22Rv1 (cell line): Measurements from ENCODE around the gene PTPRG.

ENCODE experiments used
- ZFX ChIP-seq: fragments of 450-650 bp; IDR thresholded peaks from 2 replicates; pipeline ENCODE4 v1.6.1; 2017; ENCODE audit warnings: antibody characterized with exemption, borderline replicate concordance
- TF ChIP-seq, protein P1 (sequence below): fragments of 450-650 bp; IDR thresholded peaks from 2 replicates; pipeline ENCODE4 v1.5.1; 2017; ENCODE audit warnings: mild to moderate bottlenecking

DNA sequence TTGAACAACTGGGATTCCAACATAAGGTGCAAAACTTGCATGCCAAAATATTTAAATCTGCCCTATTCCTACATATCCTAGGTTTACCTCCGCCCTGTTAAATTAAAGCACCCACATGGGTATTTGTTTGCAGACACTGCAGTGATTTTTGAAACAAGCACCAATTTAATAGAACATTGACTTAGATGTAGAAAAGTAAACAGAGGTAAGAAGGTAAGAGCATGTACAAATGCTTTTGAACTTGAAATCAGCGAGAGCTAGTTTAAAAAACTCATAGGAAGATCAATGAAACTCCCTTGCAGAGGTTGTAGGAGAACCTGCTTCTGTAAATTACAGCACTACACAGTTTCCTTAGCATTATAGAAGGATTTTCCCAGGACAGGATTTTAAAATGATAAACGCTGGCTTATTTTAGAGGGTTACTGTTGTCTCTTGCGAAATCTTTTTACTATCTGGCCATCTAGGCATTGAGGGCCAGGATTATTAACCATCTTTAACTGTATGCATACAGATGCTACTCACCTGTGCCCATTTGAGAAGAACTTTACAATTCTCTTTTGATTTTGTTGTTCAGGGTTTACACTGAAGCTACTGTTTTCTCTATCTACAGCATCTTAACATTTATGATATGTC lies 527.2 kb downstream of the PTPRG start:
- TF ChIP-seq, protein P1, sequence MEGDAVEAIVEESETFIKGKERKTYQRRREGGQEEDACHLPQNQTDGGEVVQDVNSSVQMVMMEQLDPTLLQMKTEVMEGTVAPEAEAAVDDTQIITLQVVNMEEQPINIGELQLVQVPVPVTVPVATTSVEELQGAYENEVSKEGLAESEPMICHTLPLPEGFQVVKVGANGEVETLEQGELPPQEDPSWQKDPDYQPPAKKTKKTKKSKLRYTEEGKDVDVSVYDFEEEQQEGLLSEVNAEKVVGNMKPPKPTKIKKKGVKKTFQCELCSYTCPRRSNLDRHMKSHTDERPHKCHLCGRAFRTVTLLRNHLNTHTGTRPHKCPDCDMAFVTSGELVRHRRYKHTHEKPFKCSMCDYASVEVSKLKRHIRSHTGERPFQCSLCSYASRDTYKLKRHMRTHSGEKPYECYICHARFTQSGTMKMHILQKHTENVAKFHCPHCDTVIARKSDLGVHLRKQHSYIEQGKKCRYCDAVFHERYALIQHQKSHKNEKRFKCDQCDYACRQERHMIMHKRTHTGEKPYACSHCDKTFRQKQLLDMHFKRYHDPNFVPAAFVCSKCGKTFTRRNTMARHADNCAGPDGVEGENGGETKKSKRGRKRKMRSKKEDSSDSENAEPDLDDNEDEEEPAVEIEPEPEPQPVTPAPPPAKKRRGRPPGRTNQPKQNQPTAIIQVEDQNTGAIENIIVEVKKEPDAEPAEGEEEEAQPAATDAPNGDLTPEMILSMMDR: no peak
- no peak for TF ChIP-seq ZFX
